Fibroblast of mammary gland (primary cell): ENCODE measurements around the gene PIP4K2A.

Experiments used
- DNase-seq: peaks from one replicate; pipeline ENCODE4 v3.0.0-alpha.2; 2010; ENCODE audit warnings: low read depth
- H3K4me3 ChIP-seq: 2 replicates; pipeline ENCODE4 v1.5.1; 2011; ENCODE audit warnings: low read depth, mild to moderate bottlenecking, low read length, moderate library complexity; ENCODE audit not compliant: control insufficient read depth
- TF ChIP-seq, protein P1 (sequence below): conservative IDR thresholded peaks from 2 replicates; pipeline ENCODE4 v1.5.1; 2011; ENCODE audit warnings: low read depth, low read length, inconsistent platforms; ENCODE audit not compliant: control insufficient read depth, insufficient read depth

PIP4K2A gene

DNA sequence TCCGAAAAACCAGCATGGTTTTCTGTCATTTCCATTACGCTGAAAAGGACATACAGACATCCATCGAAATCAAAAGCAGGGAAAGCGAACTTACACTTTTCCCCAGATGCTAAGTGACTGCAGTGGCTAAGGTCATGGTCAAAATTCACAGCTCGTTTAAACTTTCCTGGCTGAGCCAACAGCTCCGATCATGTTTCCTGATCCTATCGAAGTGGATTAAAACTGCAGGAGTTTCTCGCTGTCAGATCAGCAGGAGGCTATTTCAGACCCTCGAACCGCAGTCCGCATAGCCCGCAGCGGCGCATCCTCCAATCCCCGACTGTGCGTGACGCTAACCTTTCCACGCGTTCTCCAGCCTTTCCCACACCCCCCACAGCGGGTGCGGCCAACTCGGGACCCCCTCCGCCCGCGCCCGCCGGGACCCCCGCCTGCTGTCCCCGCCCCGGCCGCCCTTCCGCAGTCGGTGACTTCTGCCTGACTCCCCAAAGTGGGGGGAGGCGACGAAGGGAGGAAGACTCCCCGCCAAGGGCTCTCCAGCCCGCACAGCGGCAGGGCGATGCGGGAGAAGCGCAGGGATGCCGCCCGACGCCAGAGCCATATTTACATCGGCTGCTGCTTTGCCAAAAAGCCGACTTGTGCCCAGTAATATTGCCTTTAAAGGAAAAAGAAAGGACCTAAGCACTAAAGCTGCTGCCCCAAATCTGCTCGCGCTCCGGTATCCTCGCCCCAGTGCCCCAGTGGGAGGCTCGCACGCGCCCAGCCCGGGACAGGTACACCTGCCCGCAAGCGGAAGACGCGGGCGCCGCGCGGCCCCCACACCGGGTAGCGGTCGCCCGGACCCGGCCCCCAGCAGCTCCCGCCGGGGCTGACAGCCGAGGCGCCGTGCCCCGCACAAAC, 1.2 kb downstream of the PIP4K2A start:
- TF ChIP-seq, protein P1, sequence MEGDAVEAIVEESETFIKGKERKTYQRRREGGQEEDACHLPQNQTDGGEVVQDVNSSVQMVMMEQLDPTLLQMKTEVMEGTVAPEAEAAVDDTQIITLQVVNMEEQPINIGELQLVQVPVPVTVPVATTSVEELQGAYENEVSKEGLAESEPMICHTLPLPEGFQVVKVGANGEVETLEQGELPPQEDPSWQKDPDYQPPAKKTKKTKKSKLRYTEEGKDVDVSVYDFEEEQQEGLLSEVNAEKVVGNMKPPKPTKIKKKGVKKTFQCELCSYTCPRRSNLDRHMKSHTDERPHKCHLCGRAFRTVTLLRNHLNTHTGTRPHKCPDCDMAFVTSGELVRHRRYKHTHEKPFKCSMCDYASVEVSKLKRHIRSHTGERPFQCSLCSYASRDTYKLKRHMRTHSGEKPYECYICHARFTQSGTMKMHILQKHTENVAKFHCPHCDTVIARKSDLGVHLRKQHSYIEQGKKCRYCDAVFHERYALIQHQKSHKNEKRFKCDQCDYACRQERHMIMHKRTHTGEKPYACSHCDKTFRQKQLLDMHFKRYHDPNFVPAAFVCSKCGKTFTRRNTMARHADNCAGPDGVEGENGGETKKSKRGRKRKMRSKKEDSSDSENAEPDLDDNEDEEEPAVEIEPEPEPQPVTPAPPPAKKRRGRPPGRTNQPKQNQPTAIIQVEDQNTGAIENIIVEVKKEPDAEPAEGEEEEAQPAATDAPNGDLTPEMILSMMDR, result no peak
- peak overlapping the region; percentile 82 for H3K4me3 ChIP-seq
- peak; percentile 42 for DNase-seq

GRCh38 chr10:22712211-22712955, 2.0 kb downstream of the PIP4K2A start:
- DNase-seq, result peak; percentile 60

GRCh38 chr10:22711373-22711772, 3.0 kb downstream of the PIP4K2A start:
- DNase-seq, result no peak
- H3K4me3 ChIP-seq, result no peak overlapping the region
- TF ChIP-seq, protein P1, result no peak

More at GRCh38 chr10:22712211-22712955, 2.0 kb downstream of the PIP4K2A start:
- TF ChIP-seq, protein P1, result no peak
- H3K4me3 ChIP-seq, result peak overlapping the region; percentile 82

- no peak overlapping the region for H3K4me3 ChIP-seq
- DNase-seq, result peak; percentile 16
- TF ChIP-seq, protein P1, result no peak
These were observed 4.1 kb downstream of the PIP4K2A start for GRCh38 chr10:22710139-22710745.

DNA sequence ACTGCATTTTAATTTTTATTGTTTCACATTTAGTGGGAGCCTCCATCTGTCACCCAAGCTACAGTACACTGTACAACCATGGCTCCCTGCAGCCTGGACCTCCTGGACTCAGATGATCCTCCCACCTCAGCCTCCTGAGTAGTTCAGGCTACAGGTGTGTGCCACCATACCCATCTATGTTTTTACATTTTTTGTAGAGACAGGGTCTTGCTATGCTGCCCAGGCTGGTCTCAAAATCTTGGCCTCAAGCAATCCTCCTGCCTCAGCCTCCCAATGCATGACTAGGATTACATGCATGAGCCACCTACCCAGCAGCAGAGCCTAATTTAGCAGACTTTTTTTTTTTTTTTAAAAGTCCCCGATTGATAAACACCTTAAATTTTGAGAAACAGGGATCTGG, 5.6 kb downstream of the PIP4K2A start:
- no peak overlapping the region for H3K4me3 ChIP-seq
- TF ChIP-seq, protein P1, result no peak
- no peak for DNase-seq

DNA sequence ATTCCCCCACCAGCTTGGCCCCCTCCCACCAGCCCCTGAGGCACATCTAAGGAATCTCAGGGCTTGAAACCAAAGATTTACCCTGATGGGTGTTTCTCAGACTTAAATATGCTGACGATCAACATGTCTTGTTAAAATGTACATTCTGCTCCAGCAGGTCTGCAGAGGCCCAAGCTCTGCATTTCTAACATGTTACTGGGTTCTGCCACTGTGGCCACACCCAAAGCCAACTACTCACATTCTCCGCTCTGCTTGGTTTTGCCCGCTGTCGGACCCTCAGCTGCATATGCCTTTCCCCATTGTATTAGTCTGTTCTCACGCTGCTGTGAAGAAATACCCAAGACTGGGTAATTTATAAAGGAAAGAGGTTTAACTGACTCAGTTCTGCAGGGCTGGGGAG, 8.9 kb downstream of the PIP4K2A start:
- TF ChIP-seq, protein P1, result no peak
- no peak for DNase-seq
- no peak overlapping the region for H3K4me3 ChIP-seq
